GM12874 (cell line): ENCODE results near the gene HELZ.

ENCODE experiments used
- TF ChIP-seq, protein P1 (sequence below): IDR thresholded peaks from 2 replicates; pipeline ENCODE4 v1.5.1; 2011; ENCODE audit warnings: low read depth, mild to moderate bottlenecking, control low read depth, low read length, moderate library complexity; ENCODE audit not compliant: insufficient read depth

Gene HELZ

DNA sequence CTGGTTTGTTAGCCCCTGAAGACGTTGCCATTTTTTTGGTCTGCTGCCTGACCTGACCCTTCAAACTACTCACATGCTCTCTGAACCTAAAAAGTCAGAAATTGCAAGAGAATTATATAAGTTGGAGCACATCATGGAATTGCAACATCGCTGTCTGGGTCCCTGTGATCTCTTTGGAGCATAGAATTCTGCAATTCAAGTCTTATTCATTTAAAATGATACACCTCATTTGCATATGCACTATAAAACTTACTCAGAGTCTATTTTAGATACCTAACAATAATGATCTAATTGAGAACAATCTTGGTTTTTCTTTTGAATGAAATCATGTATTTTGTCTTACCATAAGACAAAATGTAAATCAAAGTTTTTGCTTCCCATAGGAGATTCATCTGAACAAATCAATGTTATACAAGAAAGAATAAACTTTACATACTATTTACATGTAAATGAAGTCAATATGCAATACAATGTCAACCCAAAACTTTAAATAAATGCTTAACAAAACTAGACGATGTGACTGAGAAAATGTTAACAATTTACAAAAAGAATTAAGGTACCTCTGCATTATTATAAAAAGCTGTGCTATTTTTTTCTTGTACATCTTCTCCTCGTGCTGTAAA is 99.7 kb downstream of the HELZ start:
- TF ChIP-seq, protein P1, sequence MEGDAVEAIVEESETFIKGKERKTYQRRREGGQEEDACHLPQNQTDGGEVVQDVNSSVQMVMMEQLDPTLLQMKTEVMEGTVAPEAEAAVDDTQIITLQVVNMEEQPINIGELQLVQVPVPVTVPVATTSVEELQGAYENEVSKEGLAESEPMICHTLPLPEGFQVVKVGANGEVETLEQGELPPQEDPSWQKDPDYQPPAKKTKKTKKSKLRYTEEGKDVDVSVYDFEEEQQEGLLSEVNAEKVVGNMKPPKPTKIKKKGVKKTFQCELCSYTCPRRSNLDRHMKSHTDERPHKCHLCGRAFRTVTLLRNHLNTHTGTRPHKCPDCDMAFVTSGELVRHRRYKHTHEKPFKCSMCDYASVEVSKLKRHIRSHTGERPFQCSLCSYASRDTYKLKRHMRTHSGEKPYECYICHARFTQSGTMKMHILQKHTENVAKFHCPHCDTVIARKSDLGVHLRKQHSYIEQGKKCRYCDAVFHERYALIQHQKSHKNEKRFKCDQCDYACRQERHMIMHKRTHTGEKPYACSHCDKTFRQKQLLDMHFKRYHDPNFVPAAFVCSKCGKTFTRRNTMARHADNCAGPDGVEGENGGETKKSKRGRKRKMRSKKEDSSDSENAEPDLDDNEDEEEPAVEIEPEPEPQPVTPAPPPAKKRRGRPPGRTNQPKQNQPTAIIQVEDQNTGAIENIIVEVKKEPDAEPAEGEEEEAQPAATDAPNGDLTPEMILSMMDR = no peak

DNA sequence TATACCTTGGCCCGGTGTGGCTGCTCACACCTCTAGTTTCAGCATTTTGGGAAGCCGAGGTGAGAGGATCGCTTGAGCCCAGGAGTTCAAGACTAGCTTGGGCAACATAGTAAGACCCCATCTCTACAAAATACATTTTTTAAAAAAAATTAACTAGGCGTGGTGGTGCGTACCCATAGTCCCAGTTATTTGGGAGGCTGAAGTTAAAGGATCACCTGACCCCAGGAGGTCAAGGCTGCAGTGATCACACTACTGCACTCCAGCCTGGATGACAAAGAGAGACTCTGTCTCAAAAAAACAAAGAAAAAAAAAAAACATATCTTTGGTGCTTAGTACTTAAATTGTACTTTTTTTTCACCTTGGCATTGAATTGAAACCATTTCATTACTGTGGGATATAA is 101.7 kb downstream of the HELZ start:
- TF ChIP-seq, protein P1 = no peak

GRCh38 chr17:67139784-67140665 is 105.0 kb downstream of the HELZ start:
- TF ChIP-seq, protein P1 = no peak

DNA sequence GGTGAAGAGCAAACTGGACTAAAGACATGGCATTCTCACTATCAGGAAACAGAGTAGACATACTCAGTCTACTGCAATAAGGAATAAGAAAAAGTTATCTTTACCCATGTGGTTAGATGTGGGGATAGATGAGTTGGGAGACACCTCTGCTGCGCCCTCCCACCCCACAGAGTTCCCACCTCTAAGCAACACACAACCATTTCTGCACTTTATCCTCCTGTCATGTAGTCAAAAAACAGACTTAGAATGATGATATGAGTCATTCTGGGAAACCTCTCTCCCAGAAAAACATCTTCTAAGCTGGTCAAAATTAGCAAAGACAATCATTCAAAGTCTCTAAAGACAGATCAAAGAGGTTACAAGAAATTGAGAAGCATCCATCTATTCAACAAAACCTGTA is 105.7 kb downstream of the HELZ start:
- TF ChIP-seq, protein P1 = no peak

GRCh38 chr17:67138392-67138791 is 106.6 kb downstream of the HELZ start:
- TF ChIP-seq, protein P1 = no peak

DNA sequence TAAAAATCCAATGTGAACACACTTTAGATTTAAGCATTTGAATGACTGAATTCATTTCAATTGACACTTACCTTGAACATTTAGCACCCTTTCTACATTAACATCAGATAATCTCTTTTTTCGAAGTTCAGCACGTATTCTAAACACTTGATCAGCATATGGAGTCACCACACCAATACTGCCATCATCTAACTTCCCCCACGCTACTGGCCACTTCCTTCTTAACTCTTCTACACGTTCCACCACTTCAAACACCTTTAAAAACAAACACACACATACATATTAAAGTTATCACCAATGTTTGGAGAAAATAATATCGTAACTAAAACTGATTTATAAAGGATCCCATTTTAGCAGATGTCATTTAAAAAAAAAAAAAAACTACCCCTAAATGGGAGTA is 107.1 kb downstream of the HELZ start:
- TF ChIP-seq, protein P1 = no peak

DNA sequence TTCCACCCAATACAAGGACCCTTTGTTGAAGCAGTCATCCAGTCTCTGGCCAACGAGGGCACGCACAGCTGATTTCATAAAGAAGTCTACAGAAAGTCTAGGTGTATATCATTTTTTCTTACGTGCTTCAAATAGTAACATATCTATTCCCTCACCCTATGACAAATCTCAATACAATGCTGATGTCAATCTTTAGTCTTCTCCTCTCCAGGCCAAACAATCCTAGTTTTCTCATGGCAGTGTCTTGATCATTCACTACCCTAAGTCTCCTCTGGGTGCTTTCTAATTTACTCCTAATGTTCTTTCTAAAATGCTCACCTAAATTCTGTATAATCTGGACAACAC is 108.0 kb downstream of the HELZ start:
- TF ChIP-seq, protein P1 = no peak
